GM23338 (cell line): ENCODE measurements around the gene TWIST2. TPM values are rescaled to one million over a fixed set of nuclear protein-coding genes. Genes with fewer than 3 reads are reported as not detected.
A peak's percentile ranks its signal among the peaks of the same experiment; 100 is the strongest.

Source experiments
- ATAC-seq: fragments of 200-7000 bp; cut with Tn5 transposase; 3 replicates; pipeline ENCODE4 v1.9.1; 2020
- DNase-seq: peaks from one replicate; pipeline ENCODE4 v3.0.0-alpha.2; 2015; ENCODE audit warnings: low spot score
- H2AFZ ChIP-seq: fragments of 200-600 bp; sonication (generic); 2 replicates; pipeline ENCODE4 v1.8.0; 2016; ENCODE audit warnings: antibody characterized with exemption, mild to moderate bottlenecking, moderate library complexity
- H3F3A ChIP-seq: fragments of 200-600 bp; sonication (generic); replicated peaks from 2 replicates; pipeline ENCODE4 v1.8.0; 2017; ENCODE audit warnings: antibody characterized with exemption, mixed run types, low read depth
- H3K27ac ChIP-seq: fragments of 200-600 bp; sonication (generic); 2 replicates; pipeline ENCODE4 v1.6.1; 2016; ENCODE audit warnings: low read depth
- H3K27me3 ChIP-seq: fragments of 200-600 bp; sonication (generic); 2 replicates; pipeline ENCODE4 v1.8.0; 2016; ENCODE audit warnings: mild to moderate bottlenecking, mixed run types, moderate library complexity; ENCODE audit not compliant: insufficient read depth
- H3K36me3 ChIP-seq: fragments of 200-600 bp; sonication (generic); 2 replicates; pipeline ENCODE4 v1.8.0; 2016; ENCODE audit warnings: mild to moderate bottlenecking; ENCODE audit not compliant: insufficient read depth
- H3K4me1 ChIP-seq: fragments of 200-600 bp; sonication (generic); 2 replicates; pipeline ENCODE4 v1.8.0; 2016; ENCODE audit warnings: mild to moderate bottlenecking, moderate library complexity; ENCODE audit not compliant: insufficient read depth
- H3K4me2 ChIP-seq: fragments of 200-600 bp; sonication (generic); 2 replicates; pipeline ENCODE4 v1.7.1; 2017; ENCODE audit warnings: mixed run types
- H3K4me3 ChIP-seq: fragments of 200-600 bp; sonication (generic); 2 replicates; pipeline ENCODE4 v1.6.1; 2016; ENCODE audit warnings: mixed run types
- H3K79me2 ChIP-seq: fragments of 200-600 bp; sonication (generic); replicated peaks from 2 replicates; pipeline ENCODE4 v1.8.0; 2017; ENCODE audit warnings: mild to moderate bottlenecking; ENCODE audit not compliant: insufficient read depth
- H3K9me2 ChIP-seq: fragments of 200-600 bp; sonication (generic); 2 replicates; pipeline ENCODE4 v1.8.0; 2017; ENCODE audit not compliant: insufficient read depth
- H4K20me1 ChIP-seq: fragments of 200-600 bp; sonication (generic); replicated peaks from 2 replicates; pipeline ENCODE4 v1.8.0; 2017; ENCODE audit warnings: mild to moderate bottlenecking; ENCODE audit not compliant: insufficient read depth
- H3K27ac Mint-ChIP-seq: 2 replicates; pipeline ENCODE4 v1.8.0; 2020; ENCODE audit warnings: inconsistent platforms, mild to moderate bottlenecking, moderate library complexity, mixed read lengths
- H3K27me3 Mint-ChIP-seq: 3 replicates; pipeline ENCODE4 v1.8.0; 2022; ENCODE audit warnings: low read depth, mild to moderate bottlenecking, moderate library complexity, mixed read lengths, inconsistent platforms; ENCODE audit not compliant: insufficient read depth, poor library complexity
- H3K36me3 Mint-ChIP-seq: 3 replicates; pipeline ENCODE4 v1.8.0; 2021; ENCODE audit warnings: low read depth, mild to moderate bottlenecking, inconsistent platforms, moderate library complexity, mixed read lengths
- H3K4me1 Mint-ChIP-seq: 3 replicates; pipeline ENCODE4 v1.8.0; 2020; ENCODE audit warnings: mild to moderate bottlenecking, inconsistent platforms, mixed read lengths
- H3K4me3 Mint-ChIP-seq: 3 replicates; pipeline ENCODE4 v1.8.0; 2021; ENCODE audit warnings: moderate library complexity, mild to moderate bottlenecking, inconsistent platforms, mixed read lengths
- H3K9me3 Mint-ChIP-seq: 3 replicates; pipeline ENCODE4 v1.8.0; 2020; ENCODE audit warnings: moderate library complexity, mild to moderate bottlenecking, inconsistent platforms, mixed read lengths
- EZH2 ChIP-seq: fragments of 200-600 bp; sonication (generic); IDR thresholded peaks from one replicate; pipeline ENCODE4 v1.8.0; 2017; ENCODE audit warnings: antibody characterized with exemption, mild to moderate bottlenecking, low read depth; ENCODE audit not compliant: unreplicated experiment
- JUNB ChIP-seq: IDR thresholded peaks from one replicate; pipeline ENCODE4 v1.6.1; 2016; ENCODE audit warnings: antibody characterized with exemption; ENCODE audit not compliant: unreplicated experiment
- ZNF114 ChIP-seq: fragments of 250-450 bp; sonication (Bioruptor Pico); IDR thresholded peaks from 2 replicates; pipeline ENCODE4 v1.5.0; 2020; ENCODE audit warnings: mild to moderate bottlenecking, moderate library complexity
- polyA plus RNA-seq: library from polyadenylated mRNA; unstranded; fragments of >200 nt; fragmentation: Nextera tagmentation; extraction: Ambion mirVana; gene quantifications from 2 replicates; pipeline ENCODE4 v1.2.1, GENCODE V29; 2016
- total RNA-seq: library from RNA; depleted of rRNA; stranded (reverse); fragments of >200 nt; shearing (Covaris generic); gene quantifications from 2 replicates; pipeline ENCODE4 v1.2.3, GENCODE V29; 2014
- TF ChIP-seq, protein P1 (sequence below): fragments of 250-450 bp; sonication (Bioruptor Pico); IDR thresholded peaks from 2 replicates; pipeline ENCODE4 v1.5.0; 2020; ENCODE audit warnings: mild to moderate bottlenecking, moderate library complexity
- TF ChIP-seq, protein P2 (sequence below), 2 experiments: fragments of 200-600 bp in 1 of 2; sonication (generic) in 1 of 2; conservative IDR thresholded peaks; 2 replicates each; pipeline versions ENCODE4 v1.5.1 to v1.6.1; 2016 to 2017; ENCODE audit warnings: antibody characterized with exemption in 2 of 2, low read depth in 2 of 2, mild to moderate bottlenecking in 2 of 2, moderate library complexity in 1 of 2
- TF ChIP-seq, protein P3 (sequence below): IDR thresholded peaks from one replicate; pipeline ENCODE4 v1.6.1; 2018; ENCODE audit warnings: antibody characterized with exemption; ENCODE audit not compliant: unreplicated experiment

The TWIST2 gene
- total and polyA plus RNA-seq, 2 experiments from 2014 or later, result 7.0 to 12.5 TPM

DNA sequence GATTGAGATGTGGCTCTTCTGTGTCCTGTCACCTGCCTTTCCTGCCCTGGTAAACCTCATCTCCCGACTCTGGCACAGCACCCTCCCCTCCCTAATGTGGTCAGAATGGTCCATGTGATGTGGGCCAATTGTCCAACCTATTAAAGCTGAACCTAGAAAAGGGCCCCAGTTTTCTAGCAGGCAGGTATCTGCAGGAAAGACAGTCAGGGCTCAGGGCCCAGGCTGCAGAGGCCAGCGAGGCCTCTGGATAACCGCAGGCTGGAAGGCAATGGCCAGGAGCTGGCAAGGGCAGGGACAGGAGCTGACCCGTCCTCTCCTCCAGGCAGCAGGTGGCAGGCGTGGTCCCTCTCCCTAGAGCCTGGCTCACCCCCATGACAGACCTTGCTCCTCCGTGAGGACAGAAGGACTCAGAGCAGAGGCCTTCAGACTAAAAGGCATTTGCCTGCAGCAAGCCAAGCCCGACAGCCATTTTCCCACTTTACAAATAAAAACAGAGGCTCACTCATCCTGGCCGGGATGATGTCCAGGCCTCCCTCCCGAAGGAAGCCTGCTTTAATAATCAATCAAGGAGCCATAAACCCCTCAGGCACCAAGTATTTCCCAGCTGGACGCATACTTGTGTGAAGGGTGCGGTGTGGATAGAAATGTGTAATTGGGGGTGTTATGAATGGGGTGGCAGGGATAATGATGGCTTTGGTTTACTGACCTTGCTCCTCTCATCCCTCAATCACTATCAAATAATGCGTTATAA, 107.1 kb downstream of the TWIST2 start:
- H3K79me2 ChIP-seq, result no peaks in the 10 kb centered on the region
- ATAC-seq, result peak; percentile 56

More for the DNA sequence above, 107.1 kb downstream of the TWIST2 start:
- H3K27ac Mint-ChIP-seq, result no peak overlapping the region
- no peaks in the 10 kb centered on the region; the same call in 2 of the 3 replicates for H3K36me3 Mint-ChIP-seq
- Histone ChIP-seq H3K27ac (no peak overlapping the region), H3K4me3 (no peak overlapping the region), H3K36me3 (no peaks in the 10 kb centered on the region), H3K4me1 (no peaks in the 10 kb centered on the region), H3K4me2 (no peak overlapping the region), H3K9me2 (0 out of 2 replicates have a peak, but pooled peaks cover 5% of the 10 kb centered on the region), H4K20me1 (no peaks in the 10 kb centered on the region), H3F3A (no peaks in the 10 kb centered on the region), H2AFZ (no peak overlapping the region), H3K27me3 (no peaks in the 10 kb centered on the region)
- no peak overlapping the region for H3K4me3 Mint-ChIP-seq
- H3K27me3 Mint-ChIP-seq, result peaks cover 3% of the 10 kb centered on the region
- no peaks in the 10 kb centered on the region for H3K9me3 Mint-ChIP-seq
- H3K4me1 Mint-ChIP-seq, result peaks cover 11% of the 10 kb centered on the region; the same call in 2 of the 3 replicates
- no peak for TF ChIP-seq EZH2
- TF ChIP-seq JUNB, result no peak
- TF ChIP-seq ZNF114 (CRISPR knock-in tag), result no peak
- TF ChIP-seq, protein P1, sequence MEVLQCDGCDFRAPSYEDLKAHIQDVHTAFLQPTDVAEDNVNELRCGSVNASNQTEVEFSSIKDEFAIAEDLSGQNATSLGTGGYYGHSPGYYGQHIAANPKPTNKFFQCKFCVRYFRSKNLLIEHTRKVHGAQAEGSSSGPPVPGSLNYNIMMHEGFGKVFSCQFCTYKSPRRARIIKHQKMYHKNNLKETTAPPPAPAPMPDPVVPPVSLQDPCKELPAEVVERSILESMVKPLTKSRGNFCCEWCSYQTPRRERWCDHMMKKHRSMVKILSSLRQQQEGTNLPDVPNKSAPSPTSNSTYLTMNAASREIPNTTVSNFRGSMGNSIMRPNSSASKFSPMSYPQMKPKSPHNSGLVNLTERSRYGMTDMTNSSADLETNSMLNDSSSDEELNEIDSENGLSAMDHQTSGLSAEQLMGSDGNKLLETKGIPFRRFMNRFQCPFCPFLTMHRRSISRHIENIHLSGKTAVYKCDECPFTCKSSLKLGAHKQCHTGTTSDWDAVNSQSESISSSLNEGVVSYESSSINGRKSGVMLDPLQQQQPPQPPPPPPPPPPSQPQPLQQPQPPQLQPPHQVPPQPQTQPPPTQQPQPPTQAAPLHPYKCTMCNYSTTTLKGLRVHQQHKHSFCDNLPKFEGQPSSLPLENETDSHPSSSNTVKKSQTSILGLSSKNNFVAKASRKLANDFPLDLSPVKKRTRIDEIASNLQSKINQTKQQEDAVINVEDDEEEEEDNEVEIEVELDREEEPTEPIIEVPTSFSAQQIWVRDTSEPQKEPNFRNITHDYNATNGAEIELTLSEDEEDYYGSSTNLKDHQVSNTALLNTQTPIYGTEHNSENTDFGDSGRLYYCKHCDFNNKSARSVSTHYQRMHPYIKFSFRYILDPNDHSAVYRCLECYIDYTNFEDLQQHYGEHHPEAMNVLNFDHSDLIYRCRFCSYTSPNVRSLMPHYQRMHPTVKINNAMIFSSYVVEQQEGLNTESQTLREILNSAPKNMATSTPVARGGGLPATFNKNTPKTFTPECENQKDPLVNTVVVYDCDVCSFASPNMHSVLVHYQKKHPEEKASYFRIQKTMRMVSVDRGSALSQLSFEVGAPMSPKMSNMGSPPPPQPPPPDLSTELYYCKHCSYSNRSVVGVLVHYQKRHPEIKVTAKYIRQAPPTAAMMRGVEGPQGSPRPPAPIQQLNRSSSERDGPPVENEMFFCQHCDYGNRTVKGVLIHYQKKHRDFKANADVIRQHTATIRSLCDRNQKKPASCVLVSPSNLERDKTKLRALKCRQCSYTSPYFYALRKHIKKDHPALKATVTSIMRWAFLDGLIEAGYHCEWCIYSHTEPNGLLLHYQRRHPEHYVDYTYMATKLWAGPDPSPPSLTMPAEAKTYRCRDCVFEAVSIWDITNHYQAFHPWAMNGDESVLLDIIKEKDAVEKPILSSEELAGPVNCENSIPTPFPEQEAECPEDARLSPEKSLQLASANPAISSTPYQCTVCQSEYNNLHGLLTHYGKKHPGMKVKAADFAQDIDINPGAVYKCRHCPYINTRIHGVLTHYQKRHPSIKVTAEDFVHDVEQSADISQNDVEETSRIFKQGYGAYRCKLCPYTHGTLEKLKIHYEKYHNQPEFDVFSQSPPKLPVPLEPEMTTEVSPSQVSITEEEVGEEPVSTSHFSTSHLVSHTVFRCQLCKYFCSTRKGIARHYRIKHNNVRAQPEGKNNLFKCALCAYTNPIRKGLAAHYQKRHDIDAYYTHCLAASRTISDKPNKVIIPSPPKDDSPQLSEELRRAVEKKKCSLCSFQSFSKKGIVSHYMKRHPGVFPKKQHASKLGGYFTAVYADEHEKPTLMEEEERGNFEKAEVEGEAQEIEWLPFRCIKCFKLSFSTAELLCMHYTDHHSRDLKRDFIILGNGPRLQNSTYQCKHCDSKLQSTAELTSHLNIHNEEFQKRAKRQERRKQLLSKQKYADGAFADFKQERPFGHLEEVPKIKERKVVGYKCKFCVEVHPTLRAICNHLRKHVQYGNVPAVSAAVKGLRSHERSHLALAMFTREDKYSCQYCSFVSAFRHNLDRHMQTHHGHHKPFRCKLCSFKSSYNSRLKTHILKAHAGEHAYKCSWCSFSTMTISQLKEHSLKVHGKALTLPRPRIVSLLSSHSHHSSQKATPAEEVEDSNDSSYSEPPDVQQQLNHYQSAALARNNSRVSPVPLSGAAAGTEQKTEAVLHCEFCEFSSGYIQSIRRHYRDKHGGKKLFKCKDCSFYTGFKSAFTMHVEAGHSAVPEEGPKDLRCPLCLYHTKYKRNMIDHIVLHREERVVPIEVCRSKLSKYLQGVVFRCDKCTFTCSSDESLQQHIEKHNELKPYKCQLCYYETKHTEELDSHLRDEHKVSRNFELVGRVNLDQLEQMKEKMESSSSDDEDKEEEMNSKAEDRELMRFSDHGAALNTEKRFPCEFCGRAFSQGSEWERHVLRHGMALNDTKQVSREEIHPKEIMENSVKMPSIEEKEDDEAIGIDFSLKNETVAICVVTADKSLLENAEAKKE (CRISPR knock-in tag), result no peak
- TF ChIP-seq, protein P2, sequence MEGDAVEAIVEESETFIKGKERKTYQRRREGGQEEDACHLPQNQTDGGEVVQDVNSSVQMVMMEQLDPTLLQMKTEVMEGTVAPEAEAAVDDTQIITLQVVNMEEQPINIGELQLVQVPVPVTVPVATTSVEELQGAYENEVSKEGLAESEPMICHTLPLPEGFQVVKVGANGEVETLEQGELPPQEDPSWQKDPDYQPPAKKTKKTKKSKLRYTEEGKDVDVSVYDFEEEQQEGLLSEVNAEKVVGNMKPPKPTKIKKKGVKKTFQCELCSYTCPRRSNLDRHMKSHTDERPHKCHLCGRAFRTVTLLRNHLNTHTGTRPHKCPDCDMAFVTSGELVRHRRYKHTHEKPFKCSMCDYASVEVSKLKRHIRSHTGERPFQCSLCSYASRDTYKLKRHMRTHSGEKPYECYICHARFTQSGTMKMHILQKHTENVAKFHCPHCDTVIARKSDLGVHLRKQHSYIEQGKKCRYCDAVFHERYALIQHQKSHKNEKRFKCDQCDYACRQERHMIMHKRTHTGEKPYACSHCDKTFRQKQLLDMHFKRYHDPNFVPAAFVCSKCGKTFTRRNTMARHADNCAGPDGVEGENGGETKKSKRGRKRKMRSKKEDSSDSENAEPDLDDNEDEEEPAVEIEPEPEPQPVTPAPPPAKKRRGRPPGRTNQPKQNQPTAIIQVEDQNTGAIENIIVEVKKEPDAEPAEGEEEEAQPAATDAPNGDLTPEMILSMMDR (conservative IDR thresholded peaks at IDR 0.05; ENCODE audit: low read depth in 2 of 2), result peak in 1 of 2 experiments; percentile 32; a peak in 2 of 4 replicates
- TF ChIP-seq, protein P3, sequence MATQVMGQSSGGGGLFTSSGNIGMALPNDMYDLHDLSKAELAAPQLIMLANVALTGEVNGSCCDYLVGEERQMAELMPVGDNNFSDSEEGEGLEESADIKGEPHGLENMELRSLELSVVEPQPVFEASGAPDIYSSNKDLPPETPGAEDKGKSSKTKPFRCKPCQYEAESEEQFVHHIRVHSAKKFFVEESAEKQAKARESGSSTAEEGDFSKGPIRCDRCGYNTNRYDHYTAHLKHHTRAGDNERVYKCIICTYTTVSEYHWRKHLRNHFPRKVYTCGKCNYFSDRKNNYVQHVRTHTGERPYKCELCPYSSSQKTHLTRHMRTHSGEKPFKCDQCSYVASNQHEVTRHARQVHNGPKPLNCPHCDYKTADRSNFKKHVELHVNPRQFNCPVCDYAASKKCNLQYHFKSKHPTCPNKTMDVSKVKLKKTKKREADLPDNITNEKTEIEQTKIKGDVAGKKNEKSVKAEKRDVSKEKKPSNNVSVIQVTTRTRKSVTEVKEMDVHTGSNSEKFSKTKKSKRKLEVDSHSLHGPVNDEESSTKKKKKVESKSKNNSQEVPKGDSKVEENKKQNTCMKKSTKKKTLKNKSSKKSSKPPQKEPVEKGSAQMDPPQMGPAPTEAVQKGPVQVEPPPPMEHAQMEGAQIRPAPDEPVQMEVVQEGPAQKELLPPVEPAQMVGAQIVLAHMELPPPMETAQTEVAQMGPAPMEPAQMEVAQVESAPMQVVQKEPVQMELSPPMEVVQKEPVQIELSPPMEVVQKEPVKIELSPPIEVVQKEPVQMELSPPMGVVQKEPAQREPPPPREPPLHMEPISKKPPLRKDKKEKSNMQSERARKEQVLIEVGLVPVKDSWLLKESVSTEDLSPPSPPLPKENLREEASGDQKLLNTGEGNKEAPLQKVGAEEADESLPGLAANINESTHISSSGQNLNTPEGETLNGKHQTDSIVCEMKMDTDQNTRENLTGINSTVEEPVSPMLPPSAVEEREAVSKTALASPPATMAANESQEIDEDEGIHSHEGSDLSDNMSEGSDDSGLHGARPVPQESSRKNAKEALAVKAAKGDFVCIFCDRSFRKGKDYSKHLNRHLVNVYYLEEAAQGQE, result no peak
- no peak for DNase-seq
